Parathyroid adenoma (tissue), 2 donors: ENCODE results near the gene SH3GL3.

Experiments
- H2AFZ ChIP-seq: fragments of 300-600 bp; sonication (generic); one replicate; pipeline ENCODE4 v1.7.0; 2017; ENCODE audit warnings: antibody characterized with exemption, mild to moderate bottlenecking
- H3K27ac ChIP-seq: fragments of 300-600 bp; sonication (generic); one replicate; pipeline ENCODE4 v1.7.0; 2017
- H3K27me3 ChIP-seq: fragments of 300-600 bp; sonication (generic); one replicate; pipeline ENCODE4 v1.7.0; 2017; ENCODE audit warnings: low read length; ENCODE audit not compliant: control insufficient read depth, insufficient read depth
- H3K36me3 ChIP-seq: fragments of 300-600 bp; sonication (generic); one replicate; pipeline ENCODE4 v1.7.0; 2017; ENCODE audit warnings: low read length; ENCODE audit not compliant: control insufficient read depth, insufficient read depth
- H3K4me1 ChIP-seq: fragments of 300-600 bp; sonication (generic); one replicate; pipeline ENCODE4 v1.7.0; 2017; ENCODE audit warnings: control low read depth
- H3K4me2 ChIP-seq: fragments of 300-600 bp; sonication (generic); one replicate; pipeline ENCODE4 v1.7.0; 2017; ENCODE audit warnings: low read length
- H3K4me3 ChIP-seq: fragments of 300-600 bp; sonication (generic); one replicate; pipeline ENCODE4 v1.7.0; 2017; ENCODE audit warnings: low read depth, low read length
- H3K79me2 ChIP-seq: fragments of 300-600 bp; sonication (generic); one replicate; pipeline ENCODE4 v1.7.0; 2017; ENCODE audit warnings: control low read depth
- H3K9ac ChIP-seq: fragments of 300-600 bp; sonication (generic); one replicate; pipeline ENCODE4 v1.7.0; 2017; ENCODE audit warnings: mild to moderate bottlenecking
- H3K9me3 ChIP-seq: fragments of 300-600 bp; sonication (generic); one replicate; pipeline ENCODE4 v1.7.0; 2017; ENCODE audit warnings: low read length; ENCODE audit not compliant: control insufficient read depth
- CTCF ChIP-seq: fragments of 300-600 bp; sonication (generic); IDR thresholded peaks from one replicate; pipeline ENCODE4 v1.7.0; 2017; ENCODE audit warnings: antibody characterized with exemption, mild to moderate bottlenecking
- donor health status: primary hyperparathyroidism.

Gene SH3GL3

GRCh38 chr15:83643201-83643600, 196.1 kb downstream of the SH3GL3 start:
- no peak for TF ChIP-seq CTCF
- Histone ChIP-seq H3K79me2 (no peaks in the 10 kb centered on the region), H3K4me2 (no peak overlapping the region), H3K36me3 (no peaks in the 10 kb centered on the region), H2AFZ (no peak overlapping the region), H3K9me3 (no peaks in the 10 kb centered on the region), H3K27ac (no peak overlapping the region), H3K4me1 (no peaks in the 10 kb centered on the region), H3K4me3 (no peak overlapping the region), H3K27me3 (no peaks in the 10 kb centered on the region), H3K9ac (no peak overlapping the region)

GRCh38 chr15:83644439-83644838, 197.3 kb downstream of the SH3GL3 start:
- no peaks in the 10 kb centered on the region for H3K9me3 ChIP-seq
- no peak for TF ChIP-seq CTCF
- no peak overlapping the region for H3K9ac ChIP-seq
- no peaks in the 10 kb centered on the region for H3K36me3 ChIP-seq
- no peak overlapping the region for H3K27ac ChIP-seq
- H3K4me3 ChIP-seq, result no peak overlapping the region
- no peaks in the 10 kb centered on the region for H3K79me2 ChIP-seq
- no peaks in the 10 kb centered on the region for H3K4me1 ChIP-seq
- H3K27me3 ChIP-seq, result no peaks in the 10 kb centered on the region
- H2AFZ ChIP-seq, result no peak overlapping the region
- no peak overlapping the region for H3K4me2 ChIP-seq

- H2AFZ ChIP-seq, result no peak overlapping the region
- H3K9ac ChIP-seq, result no peak overlapping the region
- peaks cover 4% of the 10 kb centered on the region for H3K27me3 ChIP-seq
- no peaks in the 10 kb centered on the region for H3K4me1 ChIP-seq
- no peaks in the 10 kb centered on the region for H3K79me2 ChIP-seq
- H3K9me3 ChIP-seq, result no peaks in the 10 kb centered on the region
- no peak overlapping the region for H3K4me2 ChIP-seq
- no peak overlapping the region for H3K27ac ChIP-seq
- no peak for TF ChIP-seq CTCF
- H3K4me3 ChIP-seq, result no peak overlapping the region
- no peaks in the 10 kb centered on the region for H3K36me3 ChIP-seq
Measured at GRCh38 chr15:83650831-83651230, 203.7 kb downstream of the SH3GL3 start.

- H3K4me2 ChIP-seq, result no peak overlapping the region
- H3K9me3 ChIP-seq, result no peaks in the 10 kb centered on the region
- no peaks in the 10 kb centered on the region for H3K79me2 ChIP-seq
- TF ChIP-seq CTCF, result no peak
- no peaks in the 10 kb centered on the region for H3K36me3 ChIP-seq
- H3K27me3 ChIP-seq, result peaks cover 4% of the 10 kb centered on the region
- H2AFZ ChIP-seq, result no peak overlapping the region
- no peaks in the 10 kb centered on the region for H3K4me1 ChIP-seq
- H3K4me3 ChIP-seq, result no peak overlapping the region
- no peak overlapping the region for H3K9ac ChIP-seq
- H3K27ac ChIP-seq, result no peak overlapping the region
Measured at GRCh38 chr15:83651541-83651940, 204.4 kb downstream of the SH3GL3 start.

GRCh38 chr15:83652626-83653204, 205.6 kb downstream of the SH3GL3 start:
- Histone ChIP-seq H3K36me3 (no peaks in the 10 kb centered on the region), H3K9me3 (no peaks in the 10 kb centered on the region), H3K9ac (no peak overlapping the region), H3K27me3 (peaks cover 4% of the 10 kb centered on the region), H3K4me3 (no peak overlapping the region), H3K4me1 (no peaks in the 10 kb centered on the region), H3K79me2 (no peaks in the 10 kb centered on the region), H3K4me2 (no peak overlapping the region), H3K27ac (no peak overlapping the region), H2AFZ (no peak overlapping the region)
- no peak for TF ChIP-seq CTCF
